T follicular helper cell (primary cell): Measurements from ENCODE around the gene EIF5A2.
A peak's percentile ranks its signal among the peaks of the same experiment; 100 is the strongest.
"Not testable (repeated sequence)": the region's sequence is repeated elsewhere in the genome, so short reads cannot be mapped to it uniquely, and the experiment has no call there.

Source experiments
- DNase-seq: peaks from one replicate; pipeline ENCODE4 v3.0.0-alpha.2; 2020; ENCODE audit warnings: low read depth

Gene EIF5A2

DNA sequence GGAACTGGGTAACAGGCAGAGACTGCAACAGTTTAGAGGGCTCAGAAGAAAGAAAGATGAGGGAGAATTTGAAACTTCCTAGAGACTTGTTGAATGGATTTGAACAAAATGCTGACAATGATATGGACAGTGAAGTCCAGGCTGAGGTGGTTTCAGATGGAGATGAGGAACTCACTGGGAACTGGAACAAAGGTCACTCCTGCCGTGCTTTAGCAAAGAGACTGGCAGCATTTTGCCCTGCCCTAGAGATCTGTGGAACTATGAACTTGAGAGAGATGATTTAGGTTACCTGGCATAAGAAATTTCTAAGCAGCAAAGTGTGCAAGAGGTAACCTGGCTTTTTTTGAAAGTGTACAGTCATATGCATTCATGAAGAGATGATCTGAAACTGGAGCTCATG lies 11.7 kb downstream of the EIF5A2 start:
- no peak for DNase-seq

DNA sequence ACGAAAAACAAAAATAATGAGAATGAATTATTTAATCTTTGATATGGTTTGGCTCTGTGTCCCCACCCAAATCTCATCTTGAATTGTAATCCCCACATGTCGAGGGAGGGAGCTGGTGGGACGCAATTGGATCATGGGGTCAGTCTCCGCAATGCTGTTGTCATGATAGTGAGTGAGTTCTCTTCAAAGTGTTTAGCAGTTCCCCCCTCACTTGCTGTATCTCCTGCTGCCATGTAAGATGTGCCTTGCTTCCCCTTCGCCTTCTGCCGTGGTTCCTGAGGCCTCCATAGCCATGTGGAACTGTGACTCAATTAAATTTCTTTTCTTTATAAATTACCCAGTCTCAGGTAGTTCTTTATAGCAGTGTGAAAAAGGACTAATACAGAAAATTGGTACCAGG lies 12.1 kb downstream of the EIF5A2 start:
- not testable (repeated sequence) for DNase-seq

DNA sequence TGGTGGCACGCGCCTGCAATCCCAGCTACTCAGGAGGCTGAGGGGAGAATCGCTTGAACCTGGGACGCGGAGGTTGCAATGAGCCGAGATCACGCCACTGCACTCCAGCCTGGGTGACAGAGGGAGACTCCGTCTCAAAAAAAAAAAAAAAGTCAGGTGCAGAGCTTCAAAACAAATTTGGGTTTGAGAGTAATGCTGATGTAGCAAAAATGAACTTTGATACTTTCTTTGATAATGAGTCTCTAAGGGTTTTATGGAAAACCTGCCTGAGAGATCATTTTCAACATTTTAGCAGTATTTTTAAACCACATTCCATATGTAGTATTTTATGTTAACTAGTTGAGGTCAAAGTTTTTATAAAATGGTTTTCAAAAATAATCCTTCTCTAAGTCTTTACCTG lies 14.5 kb downstream of the EIF5A2 start:
- DNase-seq = no peak

DNA sequence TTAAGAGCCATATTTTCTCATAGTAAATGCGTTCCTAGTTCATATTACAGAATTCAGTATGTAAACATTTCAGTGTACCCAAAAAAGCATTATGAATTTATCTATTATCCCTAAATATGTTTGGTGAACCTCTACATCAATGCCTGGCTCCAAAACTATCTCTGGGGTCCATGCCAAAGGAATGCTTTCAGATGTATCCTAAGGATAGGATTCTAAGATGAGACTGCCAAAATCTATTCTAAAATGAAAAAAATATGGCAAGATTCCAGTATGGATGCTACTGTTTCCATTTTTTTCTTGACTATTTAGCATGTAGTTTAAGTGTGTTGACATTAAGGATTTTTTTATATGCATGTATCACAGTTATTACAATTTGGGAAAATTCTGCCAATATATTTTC lies 18.8 kb downstream of the EIF5A2 start:
- no peak for DNase-seq

DNA sequence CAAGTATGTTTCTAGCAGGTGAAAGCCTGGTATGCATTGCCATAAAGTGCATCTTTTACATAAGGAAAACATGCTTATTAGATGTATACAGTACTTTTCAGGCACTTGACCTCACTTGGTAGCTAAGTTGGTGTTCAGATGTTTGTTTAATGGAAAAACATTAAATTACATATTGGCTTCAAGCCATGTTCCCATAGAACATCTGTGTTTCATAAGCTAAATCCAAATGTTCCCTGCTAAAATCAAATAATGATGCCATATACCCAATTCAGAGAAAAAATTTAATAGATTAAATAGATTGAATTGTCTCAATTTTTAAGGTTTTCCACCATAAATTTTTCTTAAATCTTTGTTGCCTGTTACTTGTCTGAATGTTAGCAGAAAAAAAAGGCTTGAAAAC lies 19.3 kb downstream of the EIF5A2 start:
- DNase-seq = no peak

DNA sequence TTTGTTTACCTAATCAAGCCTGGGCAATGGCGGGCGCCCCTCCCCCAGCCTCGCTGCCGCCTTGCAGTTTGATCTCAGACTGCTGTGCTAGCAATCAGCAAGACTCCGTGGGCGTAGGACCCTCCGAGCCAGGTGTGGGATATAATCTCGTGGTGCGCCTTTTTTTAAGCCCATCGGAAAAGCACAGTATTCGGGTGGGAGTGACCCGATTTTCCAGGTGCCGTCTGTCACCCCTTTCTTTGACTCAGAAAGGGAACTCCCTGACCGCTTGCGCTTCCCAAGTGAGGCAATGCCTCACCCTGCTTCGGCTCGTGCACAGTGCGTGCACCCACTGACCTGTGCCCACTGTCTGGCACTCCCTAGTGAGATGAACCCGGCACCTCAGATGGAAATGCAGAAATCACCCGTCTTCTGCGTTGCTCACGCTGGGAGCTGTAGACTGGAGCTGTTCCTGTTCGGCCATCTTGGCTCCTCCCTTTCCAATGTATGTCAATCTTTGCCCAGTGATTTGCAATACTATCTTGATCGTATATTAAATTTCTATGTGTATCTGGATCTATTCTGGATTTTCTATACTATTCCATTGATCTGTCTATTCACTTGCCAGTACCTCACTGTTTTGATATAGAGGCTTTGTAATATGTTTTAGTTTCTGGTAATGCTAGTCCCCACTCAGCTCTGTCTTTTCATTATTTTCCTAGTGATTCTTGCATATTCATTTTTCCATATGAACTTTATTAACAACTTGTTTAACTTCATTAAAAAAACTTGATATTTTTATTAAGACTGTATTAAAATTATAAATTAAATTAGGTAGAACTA lies 24.1 kb downstream of the EIF5A2 start:
- not testable (repeated sequence) for DNase-seq

DNA sequence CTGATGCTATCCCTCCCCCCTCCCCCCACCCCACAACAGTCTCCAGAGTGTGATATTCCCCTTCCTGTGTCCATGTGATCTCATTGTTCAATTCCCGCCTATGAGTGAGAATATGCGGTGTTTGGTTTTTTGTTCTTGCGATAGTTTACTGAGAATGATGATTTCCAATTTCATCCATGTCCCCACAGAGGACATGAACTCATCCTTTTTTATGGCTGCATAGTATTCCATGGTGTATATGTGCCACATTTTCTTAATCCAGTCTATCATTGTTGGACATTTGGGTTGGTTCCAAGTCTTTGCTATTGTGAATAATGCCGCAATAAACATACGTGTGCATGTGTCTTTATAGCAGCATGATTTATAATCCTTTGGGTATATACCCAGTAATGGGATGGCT lies 29.7 kb downstream of the EIF5A2 start:
- DNase-seq = not testable (repeated sequence)

DNA sequence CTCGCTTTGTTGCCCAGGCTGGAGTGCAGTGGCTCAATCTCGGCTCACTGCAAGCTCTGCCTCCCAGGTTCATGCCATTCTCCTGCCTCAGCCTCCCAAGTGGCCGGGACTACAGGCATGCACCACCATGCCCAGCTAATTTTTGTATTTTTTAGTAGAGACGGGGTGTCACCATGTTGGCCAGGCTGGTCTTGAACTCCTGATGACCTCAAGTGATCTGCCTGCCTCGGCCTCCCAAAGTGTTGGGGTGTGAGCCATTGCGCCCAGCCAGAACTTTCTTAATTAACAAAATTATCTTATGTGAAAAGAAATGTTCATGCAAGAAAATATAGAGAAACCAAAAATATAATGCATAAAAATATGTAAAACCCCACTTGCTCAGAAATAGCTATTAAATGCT lies 31.1 kb downstream of the EIF5A2 start:
- not testable (repeated sequence) for DNase-seq

DNA sequence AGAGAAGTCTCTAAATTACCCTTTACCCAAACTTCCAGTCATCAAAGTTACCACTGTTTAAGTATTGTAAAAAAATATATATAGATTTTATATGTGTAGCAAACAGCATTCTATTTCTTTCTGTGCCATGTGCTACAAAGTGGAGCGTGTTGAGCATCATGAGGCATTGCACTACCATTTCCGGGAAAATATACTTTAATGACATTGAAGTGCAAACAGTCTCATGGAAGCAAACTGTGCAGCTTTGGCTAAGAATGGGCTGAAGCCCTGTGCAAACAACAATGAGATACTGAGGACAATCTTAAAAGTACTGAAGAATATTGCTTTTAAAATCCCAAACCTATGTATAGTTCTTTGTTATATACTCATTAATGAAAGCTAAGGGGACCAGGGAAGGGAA lies 31.9 kb downstream of the EIF5A2 start:
- DNase-seq = no peak

DNA sequence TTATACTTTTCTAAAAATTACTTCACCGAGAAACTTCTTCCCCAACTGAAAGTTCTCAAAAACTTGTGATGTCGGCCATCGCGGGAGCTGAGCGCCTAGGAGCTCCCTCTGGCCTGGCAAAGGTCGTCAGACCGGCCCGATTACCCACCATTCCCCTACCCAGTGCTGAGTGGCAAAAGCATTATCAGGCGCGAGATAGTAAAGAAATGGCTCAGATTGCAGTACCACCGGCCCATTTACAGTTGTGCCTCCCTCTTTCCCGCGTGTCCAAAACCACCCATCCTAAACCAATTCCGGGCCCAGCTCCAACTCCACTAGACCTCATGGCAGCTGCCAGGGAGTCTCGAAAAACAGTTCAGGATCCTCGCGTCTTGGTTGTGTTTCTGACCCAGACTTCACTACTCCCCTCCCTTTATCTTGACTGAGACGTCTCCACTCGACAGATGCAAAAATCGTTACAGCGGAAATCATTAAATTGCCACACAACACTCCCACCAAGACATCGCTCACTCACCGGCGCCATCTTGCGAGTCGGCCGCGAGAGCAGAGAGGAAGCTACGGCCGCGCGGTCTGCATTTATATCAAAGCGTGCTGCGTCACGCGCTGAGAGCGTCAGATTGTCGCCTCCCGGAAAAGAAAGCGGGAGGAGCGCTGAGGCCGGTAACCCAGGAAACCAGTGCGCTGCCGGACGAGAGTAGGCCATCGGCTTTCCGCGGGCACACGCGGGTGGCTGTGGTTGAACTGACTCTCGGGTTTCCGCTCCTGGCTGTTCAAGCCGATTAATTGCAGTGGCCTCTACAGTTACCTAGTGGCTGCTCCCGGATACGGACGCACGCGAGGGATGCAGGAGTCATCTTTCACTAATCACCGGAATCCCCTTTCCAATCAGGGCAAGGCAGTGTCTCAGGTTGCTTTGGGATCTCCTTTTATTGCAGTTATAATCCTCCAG lies 38.5 kb downstream of the EIF5A2 start, which contains the start of gene RPL22L1:
RPL22L1 (minus strand) TSS at position 551 of the 949 bp plus-strand sequence; CDS start at position 523, 28 bp downstream.
- peak; percentile 84 for DNase-seq

DNA sequence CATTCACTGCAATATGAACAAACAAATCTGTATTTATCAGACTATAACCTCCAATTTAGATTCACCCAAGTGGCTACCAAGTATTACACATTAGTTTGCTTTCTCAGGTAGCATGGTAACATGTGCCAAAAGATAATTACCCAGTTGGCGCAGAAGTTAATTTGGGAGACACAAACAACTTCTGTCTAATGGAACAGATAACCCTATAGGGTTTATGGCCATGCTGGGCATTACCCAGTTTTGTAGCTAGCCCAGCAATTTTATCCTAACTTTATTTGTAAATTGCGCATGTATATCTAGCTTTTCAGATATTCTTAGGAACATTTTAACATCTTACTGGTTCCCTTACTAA lies 39.2 kb downstream of the EIF5A2 start:
- DNase-seq = no peak

DNA sequence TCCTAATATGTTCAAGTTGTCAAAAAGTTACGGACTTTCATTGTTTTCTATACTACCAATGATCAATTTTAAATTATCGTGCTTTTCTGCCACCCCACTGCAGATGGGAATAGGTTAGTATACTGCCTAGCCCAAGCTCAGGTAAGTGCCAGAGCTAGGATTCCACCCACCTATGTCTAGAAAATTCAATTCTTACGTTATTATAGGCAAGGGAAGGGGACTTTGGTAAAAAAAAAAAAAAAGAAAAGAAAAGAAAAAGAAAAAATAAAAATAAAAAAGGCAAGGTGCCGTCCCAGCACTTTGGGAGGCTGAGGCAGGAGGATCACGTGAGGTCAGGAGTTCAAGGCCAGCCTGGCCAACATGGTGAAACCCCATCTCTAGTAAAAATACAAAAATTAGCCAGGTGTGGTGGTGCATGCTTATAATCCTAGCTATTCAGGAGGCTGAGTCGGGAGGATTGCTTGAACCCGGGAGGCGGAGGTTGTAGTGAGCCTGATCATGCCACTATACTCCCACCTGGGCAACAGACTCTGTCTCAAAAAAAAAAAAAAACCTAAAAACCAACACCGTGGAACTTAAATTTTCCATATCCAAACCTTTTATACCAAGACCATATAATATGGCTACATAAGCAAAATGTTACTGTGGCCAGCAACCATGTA lies 39.7 kb downstream of the EIF5A2 start:
- no peak for DNase-seq

DNA sequence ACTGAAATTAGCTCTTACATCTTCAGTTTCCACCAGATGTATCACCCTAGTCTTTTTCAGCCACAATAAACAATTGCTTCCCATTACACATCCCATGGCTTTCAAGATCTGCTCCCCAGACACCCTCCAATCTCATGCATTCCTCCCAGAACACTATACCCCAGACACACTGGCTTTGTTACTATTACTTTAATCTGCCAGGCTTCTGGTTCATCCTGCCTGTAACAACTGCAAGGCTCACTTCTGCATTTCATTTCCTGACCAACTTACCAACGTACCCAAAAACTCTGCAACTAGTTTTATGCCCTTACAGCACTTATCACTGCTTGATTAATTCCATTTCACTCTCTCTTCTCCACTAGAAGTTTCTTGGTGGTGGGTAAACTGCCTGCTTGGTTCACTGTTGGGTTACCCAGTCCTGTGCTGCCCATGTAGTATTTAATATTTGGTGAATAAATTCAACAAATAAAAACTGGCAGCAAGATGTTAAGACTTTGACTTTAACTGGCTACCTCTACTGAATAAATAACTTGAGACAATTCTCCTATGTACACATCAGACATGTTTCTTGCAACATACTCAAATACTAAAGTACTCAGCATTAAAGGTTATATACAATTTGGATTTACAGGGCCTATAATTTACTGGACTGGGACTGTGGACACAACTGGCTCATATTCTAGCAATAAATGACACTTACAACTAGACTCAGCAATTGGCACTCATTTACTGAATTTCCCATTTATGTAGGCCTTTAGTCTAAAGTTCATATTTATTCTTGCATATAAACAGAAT lies 41.1 kb downstream of the EIF5A2 start:
- DNase-seq = no peak

DNA sequence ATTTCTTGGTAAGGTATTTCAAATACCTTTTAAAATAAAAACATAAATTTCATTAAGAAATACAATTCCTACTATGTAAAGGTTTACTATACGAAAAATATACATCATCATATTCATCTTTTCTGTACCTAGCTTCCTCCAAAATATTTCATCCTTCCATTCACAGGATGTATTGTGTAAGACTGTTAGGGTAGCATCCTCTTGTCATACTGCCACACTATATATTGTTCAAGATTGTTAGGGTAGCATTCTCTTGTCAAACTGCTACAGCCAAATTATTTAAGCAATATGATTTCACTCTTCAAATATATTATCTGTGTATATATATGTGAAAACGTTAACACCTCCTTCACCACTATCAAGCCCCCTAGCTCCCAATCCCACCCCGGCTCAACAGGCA lies 41.9 kb downstream of the EIF5A2 start:
- no peak for DNase-seq

DNA sequence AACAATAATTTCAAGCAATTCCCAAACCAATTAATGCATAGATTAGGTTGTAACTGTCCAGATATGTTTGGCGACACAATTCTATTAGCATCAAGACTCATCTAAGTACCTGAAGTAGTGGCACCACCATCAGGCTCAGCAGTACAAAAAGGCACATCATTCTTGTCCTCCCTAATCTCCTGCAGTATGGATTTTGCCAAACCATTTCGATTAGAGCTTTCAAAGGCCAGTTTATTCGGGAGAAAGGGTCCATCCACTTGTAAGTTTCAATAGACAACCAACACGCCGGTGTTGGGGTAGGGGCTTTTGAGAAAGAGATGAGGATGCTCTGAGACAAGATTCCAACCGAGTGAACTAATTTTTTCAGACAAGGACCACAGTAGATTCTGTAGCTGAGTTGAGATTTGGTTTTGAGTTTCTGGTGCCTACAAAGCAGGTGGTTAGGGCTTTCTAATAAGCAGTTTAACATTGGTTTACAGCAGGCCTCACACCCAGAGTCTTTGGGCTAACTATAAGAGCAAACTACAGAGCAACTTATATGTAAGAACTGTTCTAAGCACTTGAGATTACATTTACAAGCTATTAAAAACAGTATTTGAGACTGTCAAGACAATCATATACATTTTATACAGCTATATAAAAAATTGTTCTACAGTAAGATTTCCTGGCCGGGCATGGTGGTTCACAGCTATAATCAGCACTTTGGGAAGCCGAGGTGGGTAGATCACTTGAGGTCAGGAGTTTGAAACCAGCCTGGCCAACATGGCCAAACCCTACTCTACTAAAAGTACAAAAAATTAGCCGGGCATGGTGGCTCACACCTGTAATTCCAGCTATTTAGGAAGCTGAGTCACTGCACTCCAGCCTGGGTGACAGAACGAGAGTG lies 43.0 kb downstream of the EIF5A2 start:
- no peak for DNase-seq

DNA sequence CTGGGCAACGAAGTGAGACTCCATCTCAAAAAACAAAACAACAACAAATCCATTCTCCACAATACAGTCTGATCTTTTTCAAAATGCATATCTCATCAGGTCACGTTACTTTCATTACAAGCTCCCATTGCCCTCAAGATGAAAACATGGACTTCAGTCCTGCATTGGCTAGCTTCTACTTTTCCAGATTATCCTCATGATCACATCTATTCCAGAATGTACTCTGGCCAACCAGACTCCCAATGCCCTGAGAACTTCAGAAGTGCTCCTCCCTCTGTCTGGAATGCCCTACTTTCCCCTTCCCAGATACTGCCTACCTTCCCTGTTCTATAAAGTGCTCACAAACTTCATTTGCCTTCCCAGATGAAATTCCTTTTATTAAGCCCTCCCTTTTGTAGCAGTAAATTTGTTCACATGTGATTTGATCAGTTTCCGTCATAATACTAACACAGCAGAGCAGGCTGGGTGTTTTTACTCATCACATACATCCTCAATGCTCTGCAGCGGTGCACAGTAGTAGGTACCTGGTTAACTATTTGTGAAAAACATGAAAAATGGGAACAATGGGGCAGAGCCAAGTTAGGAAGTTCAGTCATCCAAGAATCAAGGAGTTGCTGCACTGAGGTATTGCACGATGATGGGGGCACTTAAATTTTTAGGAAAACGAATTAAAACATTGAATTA lies 43.8 kb downstream of the EIF5A2 start:
- no peak for DNase-seq

DNA sequence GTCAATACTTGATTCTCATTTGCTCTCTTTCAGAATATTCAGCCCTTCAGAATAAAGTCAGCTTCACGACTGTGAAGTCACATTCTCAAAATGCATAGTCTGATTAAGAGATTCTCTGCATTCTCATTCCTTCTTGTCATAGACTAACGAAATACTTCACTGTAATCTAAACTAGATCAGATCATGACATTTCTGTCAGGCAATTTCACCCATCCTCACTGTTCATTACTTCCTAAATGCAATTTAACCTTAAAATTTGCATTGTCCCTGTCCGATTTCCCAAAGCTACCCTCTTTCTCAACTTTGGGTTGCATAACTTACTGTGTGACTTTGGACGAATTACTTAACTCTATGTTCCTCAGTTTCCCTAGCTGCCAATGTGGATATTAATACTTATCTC lies 44.6 kb downstream of the EIF5A2 start:
- no peak for DNase-seq

DNA sequence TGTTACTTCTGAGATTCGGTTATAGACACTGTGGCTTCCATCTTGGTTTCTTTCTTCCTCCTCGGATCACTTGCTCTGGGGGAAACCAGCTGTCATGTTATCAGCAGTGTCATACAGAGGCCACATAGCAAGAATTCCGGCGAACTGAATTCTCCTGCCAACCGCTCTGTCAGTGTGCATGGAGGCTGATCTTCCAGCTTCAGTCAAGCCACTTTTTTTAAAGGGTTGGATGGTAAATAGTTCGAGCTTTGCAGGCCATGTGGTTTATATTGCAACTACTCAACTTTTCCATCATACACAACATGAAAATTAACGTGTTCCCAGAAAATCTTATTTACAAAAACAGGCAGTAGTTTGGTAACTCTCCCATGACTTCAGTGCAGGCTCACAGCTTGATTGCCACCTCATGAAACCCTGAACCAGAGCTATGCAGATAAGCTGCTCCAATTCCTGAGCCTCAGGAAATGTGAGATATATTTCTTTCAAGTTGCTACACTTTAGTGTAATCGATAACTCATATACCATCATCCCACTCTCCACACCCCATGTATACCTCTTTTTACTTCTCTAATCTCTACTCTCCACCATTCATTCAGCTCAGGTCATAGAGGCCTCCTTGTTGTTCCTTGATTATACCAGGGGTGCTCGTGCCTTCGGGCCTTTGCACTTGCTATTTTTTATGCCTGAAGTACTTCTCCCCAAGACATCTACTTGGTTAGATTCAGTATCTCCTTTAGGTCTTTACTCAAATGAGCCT lies 45.6 kb downstream of the EIF5A2 start:
- DNase-seq = no peak

DNA sequence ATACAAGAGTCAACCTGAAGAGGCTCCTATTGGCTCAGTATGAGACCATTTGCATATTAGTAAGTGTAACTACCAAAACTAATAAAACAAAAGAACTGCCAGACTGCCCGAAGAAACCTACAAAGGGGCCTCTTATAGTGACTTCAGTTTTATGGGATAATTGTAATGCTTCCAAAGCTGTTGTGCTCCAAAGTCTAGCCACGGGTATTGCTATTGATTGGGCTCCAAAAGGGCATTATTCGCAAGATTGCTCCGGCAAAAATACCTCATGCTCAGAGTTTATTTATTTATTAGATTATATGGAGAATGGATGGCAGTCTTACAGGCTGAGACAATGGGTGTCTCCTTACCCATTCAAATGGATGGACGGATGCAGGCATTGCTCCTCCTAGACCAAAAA lies 49.8 kb downstream of the EIF5A2 start:
- DNase-seq = no peak
